Right renal cortex interstitium (tissue), 3 donors: ENCODE results near the gene KCNIP4. TPM values are rescaled to one million over a fixed set of nuclear protein-coding genes. Genes with fewer than 3 reads are reported as not detected.
A peak's percentile ranks its signal among the peaks of the same experiment; 100 is the strongest.

Experiments used
- DNase-seq, 3 donors: peaks; one replicate each; pipeline ENCODE4 v3.0.0-alpha.2; 2013; ENCODE audit warnings: low read depth in 3 of 3, low spot score in 2 of 3
- polyA plus RNA-seq, 3 donors: library from polyadenylated mRNA; unstranded; fragments of 120-200 nt; gene quantifications; one replicate each; pipeline ENCODE4 v1.2.1, GENCODE V29; 2013; ENCODE audit not compliant: insufficient read length in 3 of 3

Gene KCNIP4
- polyA plus RNA-seq, 3 donors: 14.4 to 15.3 (median 14.5) TPM

DNA sequence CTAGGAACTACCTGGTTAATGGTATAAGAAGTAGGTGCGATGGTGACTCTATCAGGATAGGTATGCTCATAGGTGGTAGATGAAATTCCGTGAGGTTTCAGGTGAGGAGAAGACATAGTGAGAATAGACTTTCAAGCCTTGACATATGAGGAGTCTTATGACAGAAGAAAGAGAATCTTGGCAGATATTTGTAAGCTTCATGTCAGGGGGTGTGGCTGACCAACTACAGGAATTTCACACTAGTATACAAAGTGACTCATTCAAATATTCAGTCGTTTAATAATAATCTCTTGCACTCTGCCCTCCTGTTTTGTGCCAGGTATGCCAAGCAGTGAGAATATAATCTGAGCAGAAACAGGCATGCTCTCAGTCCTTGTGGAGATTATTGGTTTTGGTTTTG, 1225.6 kb downstream of the KCNIP4 start:
- DNase-seq: no peak

DNA sequence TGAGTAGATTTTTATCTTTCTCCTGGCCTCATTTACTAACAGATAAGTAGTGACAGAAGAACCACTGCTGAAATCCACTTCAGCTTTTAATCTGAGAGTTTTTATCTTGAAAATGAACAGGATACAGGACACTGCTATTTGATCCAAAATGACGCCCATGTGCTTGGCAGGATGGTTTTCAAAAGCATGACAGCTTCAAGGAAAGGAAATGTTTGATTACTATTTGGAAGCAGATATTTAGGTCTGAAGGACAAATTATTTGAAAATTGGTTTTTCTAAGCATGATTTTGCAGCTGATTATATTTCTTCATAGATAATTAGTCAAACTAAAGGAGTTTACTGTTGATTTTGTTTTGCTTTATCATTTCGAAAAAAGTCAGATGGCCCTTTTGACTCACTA, 1237.2 kb downstream of the KCNIP4 start:
- no peak for DNase-seq

DNA sequence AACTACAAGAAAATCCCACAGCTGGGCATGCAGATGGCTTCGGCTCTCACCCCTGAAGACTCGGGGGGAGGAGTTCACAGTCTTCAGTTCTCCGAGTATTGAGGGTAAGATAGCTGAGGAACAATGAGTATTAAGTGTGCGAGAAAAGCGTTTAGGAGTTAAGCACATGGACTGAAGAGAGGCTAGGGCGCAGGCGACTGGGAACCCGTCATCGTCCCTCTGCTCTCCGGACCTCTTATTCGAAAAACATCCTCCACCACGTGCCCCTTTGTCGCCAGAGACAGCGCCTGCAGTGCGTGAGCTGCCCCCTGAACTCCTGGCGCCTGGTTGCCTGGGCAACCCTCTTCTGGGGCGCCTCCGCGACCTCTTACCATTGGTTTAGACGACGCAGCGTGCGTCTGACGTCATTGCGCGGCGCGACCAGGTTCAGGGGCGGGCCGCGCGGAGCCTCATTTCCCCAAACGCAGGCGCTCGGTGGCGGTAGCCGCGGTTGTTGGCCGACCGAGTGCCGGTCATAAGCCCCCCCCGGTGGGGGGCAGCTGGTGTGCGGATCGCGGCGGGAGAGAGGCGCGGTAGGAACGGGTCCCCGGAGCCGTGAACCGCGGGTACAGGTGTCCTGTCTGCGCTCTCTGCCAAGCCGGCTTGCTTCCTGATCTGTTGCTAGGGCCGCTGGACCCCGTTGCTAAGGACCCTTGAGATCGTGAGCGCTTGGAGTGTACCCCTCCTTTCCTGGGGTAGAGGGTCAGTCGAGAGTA, 1248.4 kb downstream of the KCNIP4 start, which contains the start of gene PACRGL:
TSS of gene PACRGL (plus strand) at position 452 of the 755 bp plus-strand sequence. CDS start 4,024 bp downstream, outside the sequence.
- DNase-seq: peak; percentile 88 to 91 (median 89)

DNA sequence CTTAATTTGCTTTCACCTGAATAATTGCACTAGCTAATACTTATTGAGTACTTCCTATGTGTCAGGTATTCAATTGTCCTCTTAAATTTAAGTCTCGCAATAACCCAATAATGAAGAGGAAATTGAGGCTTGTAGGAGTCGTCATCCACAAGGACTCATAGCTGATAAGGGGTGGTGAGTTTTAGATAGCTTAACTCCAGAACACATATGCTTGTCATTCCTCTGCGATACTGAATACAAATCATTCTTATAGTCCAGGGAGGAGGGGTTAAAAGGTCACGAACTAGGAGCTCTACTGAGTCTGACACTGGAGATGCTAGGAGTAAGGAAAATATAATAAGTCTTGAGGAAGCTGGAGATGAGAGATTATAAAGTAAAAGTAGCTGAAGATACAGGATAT, 1249.8 kb downstream of the KCNIP4 start:
- no peak for DNase-seq

DNA sequence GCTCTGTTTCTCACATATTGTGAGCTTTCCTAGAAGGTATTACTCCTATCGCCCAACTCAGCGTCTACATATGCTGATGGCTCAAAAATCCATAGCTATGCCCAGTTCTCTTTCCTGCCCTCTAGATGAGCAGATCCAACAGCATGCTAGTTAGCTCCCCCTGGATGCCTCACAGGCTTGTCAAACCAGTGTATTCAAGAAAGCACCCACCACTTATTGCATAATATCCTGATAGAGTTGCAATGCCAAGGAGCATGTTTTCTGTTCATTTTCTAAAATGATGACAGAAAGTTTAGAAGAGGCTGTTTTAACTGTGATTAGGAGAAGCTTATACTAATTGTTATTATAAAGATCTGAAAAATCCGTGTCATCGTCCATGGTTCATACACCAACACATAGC, 1250.2 kb downstream of the KCNIP4 start:
- no peak for DNase-seq

DNA sequence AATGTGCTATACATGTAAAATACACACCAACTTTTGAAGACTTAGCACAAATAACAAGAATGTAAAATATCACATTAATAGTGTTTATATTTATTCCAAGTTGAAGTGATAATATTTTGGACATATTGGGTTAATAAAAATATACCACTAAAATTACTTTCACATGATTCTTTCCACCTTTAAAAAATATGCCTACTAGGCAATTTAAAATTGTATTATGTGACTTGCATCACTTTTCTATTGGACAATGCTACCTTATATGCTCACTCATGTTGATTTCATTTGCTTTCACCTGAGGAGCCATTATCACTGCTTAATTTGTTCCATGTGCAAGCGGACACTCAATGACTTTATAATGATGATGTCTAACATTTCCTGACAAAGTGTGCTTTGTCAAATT, 1251.8 kb downstream of the KCNIP4 start:
- no peak for DNase-seq

DNA sequence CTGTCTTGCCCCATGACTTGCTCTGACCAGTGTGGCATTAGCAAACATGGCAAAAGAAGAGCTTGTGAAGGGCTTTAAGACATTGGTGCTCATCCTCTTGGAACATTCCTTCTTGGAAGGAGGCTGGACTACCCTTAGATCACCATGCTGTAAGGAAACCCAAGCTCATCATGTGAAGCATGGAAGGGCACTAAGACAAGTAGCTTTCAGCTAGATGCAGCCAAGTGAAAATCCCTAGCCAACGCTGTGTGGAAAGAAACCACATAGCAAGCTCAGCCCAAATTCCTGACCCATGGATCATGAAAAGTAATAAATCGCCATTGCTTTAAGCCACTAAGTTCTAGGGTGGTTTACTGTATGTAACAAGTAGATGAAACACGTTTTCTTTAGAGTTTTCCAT, 1260.7 kb downstream of the KCNIP4 start:
- DNase-seq: no peak

DNA sequence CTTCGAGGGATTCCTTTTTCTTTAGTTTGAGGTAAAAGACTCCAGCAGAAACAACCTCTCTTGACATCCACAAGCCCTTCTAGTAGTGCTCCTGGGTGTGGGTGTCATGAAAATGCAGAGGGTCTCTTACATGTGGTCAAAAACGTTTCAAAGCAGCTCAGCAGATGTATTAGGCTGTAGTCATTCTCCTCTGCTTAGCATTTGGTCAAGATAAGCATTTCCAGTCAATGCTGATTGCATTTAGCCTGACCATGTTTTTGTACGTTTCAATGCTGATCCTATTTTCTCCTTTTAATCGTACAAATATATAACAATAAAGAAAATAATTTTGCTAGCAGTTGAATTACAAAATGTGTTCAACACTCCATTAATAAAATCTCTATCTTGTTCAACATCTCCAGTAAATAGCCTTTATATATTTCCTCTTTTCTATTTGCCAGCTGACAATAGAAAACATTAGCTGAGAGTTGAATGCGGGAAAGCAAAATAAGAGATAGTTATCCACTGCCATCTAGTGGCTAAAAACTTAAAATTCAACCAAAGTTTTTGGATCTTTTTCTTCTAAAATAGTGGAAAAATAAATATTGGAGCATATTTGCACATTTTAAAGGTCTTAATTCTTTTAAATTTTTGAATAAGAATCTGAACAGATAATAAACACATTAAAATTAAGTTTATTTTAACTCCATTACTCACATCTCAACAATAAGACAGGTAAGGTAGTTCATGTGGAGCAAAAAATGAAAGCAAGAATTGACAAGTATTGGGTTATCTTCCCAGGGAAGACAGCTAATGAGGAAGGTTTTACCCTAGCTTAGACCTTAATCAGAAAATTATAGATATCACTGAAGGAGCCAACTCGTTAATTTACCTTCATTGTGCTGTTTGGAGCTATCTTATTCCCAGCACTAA, 1263.5 kb downstream of the KCNIP4 start:
- no peak for DNase-seq

DNA sequence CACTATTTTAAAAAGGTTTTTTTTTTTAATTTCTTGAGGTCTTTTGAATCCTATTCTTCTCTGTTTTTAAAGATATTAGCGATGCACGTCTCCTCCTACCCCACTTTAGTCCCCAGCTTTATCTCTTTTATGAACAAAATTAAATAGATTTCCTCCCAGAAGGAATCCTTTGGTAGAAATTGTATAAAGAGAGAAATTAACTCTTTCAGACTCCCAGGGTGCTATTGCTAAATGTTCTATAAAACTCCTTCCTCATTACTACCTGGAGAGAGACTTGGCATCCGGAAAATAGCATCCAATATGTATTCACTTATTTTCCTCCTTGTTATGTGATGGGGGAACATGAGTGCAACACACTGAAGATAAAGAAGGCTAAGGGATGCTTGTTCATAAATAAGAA, 1264.8 kb downstream of the KCNIP4 start:
- DNase-seq: no peak

DNA sequence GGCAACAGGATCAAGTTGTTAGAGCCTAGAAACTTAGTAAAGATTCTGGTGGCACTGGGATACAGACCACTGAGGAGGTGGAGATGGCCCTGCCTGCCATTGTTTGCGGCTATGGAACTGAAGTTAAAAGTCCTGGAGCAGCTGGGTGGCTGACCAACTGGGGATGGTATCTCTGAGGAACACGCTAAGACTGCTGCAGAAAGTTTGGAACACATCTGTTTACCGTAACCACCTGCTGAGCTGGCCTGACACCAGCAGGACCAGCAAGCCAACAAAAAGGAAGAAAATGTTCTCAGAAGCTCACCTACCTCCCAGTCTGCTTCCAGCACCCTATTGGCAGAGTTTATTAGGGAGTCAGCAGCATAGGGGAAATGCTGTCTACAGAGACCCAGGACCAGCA, 1265.7 kb downstream of the KCNIP4 start:
- no peak for DNase-seq

DNA sequence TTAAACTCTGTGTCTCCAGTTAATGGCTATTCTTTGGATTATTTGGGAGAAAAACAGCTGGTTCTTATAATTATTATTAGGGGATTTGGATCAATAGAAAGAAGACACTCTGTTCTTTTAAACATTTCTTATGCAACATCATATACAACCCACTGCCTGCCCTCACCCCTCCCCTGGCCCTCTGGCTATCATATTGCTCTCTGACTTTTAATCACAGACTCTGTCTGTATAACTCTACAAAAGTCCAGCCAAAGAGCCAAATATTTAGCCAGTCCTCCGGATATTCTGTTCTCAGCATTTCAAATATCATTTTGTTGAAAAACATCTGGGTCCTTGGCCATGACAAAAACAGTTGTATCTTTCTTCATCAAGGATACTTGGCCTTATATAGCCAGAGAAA, 1267.3 kb downstream of the KCNIP4 start:
- DNase-seq: no peak

DNA sequence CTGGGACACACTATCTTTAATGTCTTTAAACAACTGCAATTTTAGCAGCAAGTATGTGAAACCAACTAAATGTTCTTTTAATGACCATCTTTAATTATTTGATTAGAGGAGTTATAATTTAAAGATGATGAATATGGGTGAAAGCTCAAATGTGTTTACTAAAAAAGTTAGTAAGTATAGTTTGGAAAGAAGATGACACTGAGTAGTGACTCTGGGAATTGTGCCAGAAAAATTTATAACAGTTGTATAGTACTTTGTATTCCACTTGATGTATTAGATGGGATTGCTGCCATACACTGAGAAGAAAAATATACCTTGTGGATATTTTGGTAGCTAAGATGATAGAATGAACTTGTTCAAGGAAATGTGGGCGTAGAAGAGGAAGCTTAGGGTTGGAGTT, 1267.8 kb downstream of the KCNIP4 start:
- no peak for DNase-seq

DNA sequence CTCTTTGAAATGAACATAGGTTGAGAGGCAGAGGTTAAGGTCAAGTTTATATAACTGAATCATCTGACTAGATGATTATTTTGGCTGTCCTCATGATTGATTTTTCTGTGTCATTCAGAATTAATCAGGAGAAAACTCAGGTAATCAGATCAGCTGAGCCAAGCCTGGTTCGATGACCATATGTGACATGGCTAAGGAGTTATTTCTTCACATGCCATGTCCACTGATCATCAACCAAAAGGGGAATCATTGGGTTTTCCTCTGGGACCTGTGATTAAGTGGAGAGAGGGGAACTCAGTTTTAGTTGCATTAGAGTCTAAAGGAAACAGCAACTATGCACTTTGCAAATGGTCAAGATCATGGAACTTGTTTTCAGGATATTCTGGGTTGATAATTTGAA, 1268.6 kb downstream of the KCNIP4 start:
- DNase-seq: no peak
